ENCODE measurements around the gene CHST7. TPM values are rescaled to one million over a fixed set of nuclear protein-coding genes. Genes with fewer than 3 reads are reported as not detected.

The CHST7 gene
- total RNA-seq, 1 donor from 2014 or later, result 1.9 TPM

- H3K4me3 Mint-ChIP-seq, result peak overlapping the region; percentile 56
- DNase-seq (ENCODE audit: low read depth, low spot score), result no peak
- no peak overlapping the region for H3K27ac Mint-ChIP-seq (ENCODE audit: unreplicated experiment)
- no peak for TF ChIP-seq CTCF (conservative IDR thresholded peaks at IDR 0.05)
- H3K27me3 Mint-ChIP-seq (ENCODE audit: low read depth), result peaks cover 34% of the 10 kb centered on the region
- H3K9me3 Mint-ChIP-seq, result no peaks in the 10 kb centered on the region
- peaks cover 20% of the 10 kb centered on the region for H3K4me1 Mint-ChIP-seq
- peaks cover 2% of the 10 kb centered on the region for H3K36me3 Mint-ChIP-seq (ENCODE audit: low read depth)
Observed at GRCh38 chrX:46571423-46572339, 1.9 kb upstream of the CHST7 start.

GRCh38 chrX:46572340-46572936 is 1.1 kb upstream of the CHST7 start:
- DNase-seq (ENCODE audit: low read depth, low spot score), result no peak
- peaks cover 25% of the 10 kb centered on the region for H3K4me1 Mint-ChIP-seq
- no peaks in the 10 kb centered on the region for H3K9me3 Mint-ChIP-seq
- H3K27me3 Mint-ChIP-seq (ENCODE audit: low read depth), result peaks cover 41% of the 10 kb centered on the region
- no peak overlapping the region for H3K27ac Mint-ChIP-seq (ENCODE audit: unreplicated experiment)
- TF ChIP-seq CTCF (conservative IDR thresholded peaks at IDR 0.05), result peak; percentile 13
- H3K4me3 Mint-ChIP-seq, result peak overlapping the region; percentile 87
- peaks cover 2% of the 10 kb centered on the region for H3K36me3 Mint-ChIP-seq (ENCODE audit: low read depth)

GRCh38 chrX:46573892-46574773 is 568 bp downstream of the CHST7 start:
- H3K27ac Mint-ChIP-seq (ENCODE audit: unreplicated experiment), result no peak overlapping the region
- no peak for TF ChIP-seq CTCF (conservative IDR thresholded peaks at IDR 0.05)
- peaks cover 41% of the 10 kb centered on the region for H3K27me3 Mint-ChIP-seq (ENCODE audit: low read depth)
- H3K9me3 Mint-ChIP-seq, result no peaks in the 10 kb centered on the region
- H3K36me3 Mint-ChIP-seq (ENCODE audit: low read depth), result peaks cover 2% of the 10 kb centered on the region
- peak overlapping the region; percentile 87 for H3K4me3 Mint-ChIP-seq
- peaks cover 25% of the 10 kb centered on the region for H3K4me1 Mint-ChIP-seq
- peak; percentile 10 for DNase-seq (ENCODE audit: low read depth, low spot score)

GRCh38 chrX:46574774-46575381 is 1.3 kb downstream of the CHST7 start:
- Mint-ChIP-seq H3K27ac (ENCODE audit: unreplicated experiment) (no peak overlapping the region), H3K4me1 (peaks cover 25% of the 10 kb centered on the region), H3K36me3 (ENCODE audit: low read depth) (peaks cover 6% of the 10 kb centered on the region), H3K27me3 (ENCODE audit: low read depth) (peaks cover 41% of the 10 kb centered on the region), H3K9me3 (no peaks in the 10 kb centered on the region), H3K4me3 (peak overlapping the region; percentile 87)
- DNase-seq (ENCODE audit: low read depth, low spot score), result no peak
- no peak for TF ChIP-seq CTCF (conservative IDR thresholded peaks at IDR 0.05)

GRCh38 chrX:46575586-46575985 is 2.0 kb downstream of the CHST7 start:
- TF ChIP-seq CTCF (conservative IDR thresholded peaks at IDR 0.05), result no peak
- DNase-seq (ENCODE audit: low read depth, low spot score), result no peak
- H3K4me1 Mint-ChIP-seq, result peaks cover 25% of the 10 kb centered on the region
- H3K36me3 Mint-ChIP-seq (ENCODE audit: low read depth), result peaks cover 6% of the 10 kb centered on the region
- H3K27me3 Mint-ChIP-seq (ENCODE audit: low read depth), result peaks cover 41% of the 10 kb centered on the region
- peak overlapping the region; percentile 74 for H3K4me3 Mint-ChIP-seq
- H3K9me3 Mint-ChIP-seq, result no peaks in the 10 kb centered on the region
- no peak overlapping the region for H3K27ac Mint-ChIP-seq (ENCODE audit: unreplicated experiment)
